Measurements from ENCODE around the gene BSN. TPM values are rescaled to one million over a fixed set of nuclear protein-coding genes. Genes with fewer than 3 reads are reported as not detected.
A peak's percentile ranks its signal among the peaks of the same experiment; 100 is the strongest.

Gene BSN
- total and polyA plus RNA-seq, 3 experiments from 2014 or later, result 0.33 to 0.46 TPM; not detected in 1

DNA sequence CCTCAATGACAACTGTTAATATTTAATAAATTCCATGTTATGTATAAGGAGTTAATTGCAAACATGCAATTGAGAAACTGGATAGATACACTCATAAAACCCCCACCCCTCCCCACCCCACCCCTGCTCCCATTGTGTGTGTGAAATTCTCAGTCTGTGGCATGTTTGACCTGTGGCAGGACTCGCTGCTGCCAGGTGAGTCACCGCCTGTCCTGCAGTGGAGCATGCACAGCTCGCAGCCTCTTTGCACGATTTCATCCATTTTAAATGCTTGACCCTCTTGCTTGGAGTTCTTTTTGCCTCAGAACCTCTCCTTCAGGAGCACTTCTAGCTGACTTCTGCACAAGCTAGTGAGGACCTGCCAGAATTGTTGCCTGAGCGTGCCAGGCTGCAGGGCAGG, 114.6 kb downstream of the BSN start:
- Histone ChIP-seq H3K27me3 (ENCODE audit: insufficient read depth, low read length, poor library complexity, severe bottlenecking) (no peaks in the 10 kb centered on the region), H3K9me3 (ENCODE audit: low read length) (no peaks in the 10 kb centered on the region), H3K27ac (ENCODE audit: low read depth, low read length) (no peak overlapping the region), H3K36me3 (ENCODE audit: insufficient read depth, low read length) (no peaks in the 10 kb centered on the region), H3K4me3 (ENCODE audit: low read length) (no peak overlapping the region), H3K4me1 (ENCODE audit: insufficient read depth, low read length) (peaks cover 7% of the 10 kb centered on the region)
- POLR2A ChIA-PET, result no interaction called here
- CTCF ChIA-PET, result interaction anchor here (0.9 to 2.1 kb wide), 2 partner anchors 106 to 129 kb away, joined by 3 to 19 read pairs; no protein-coding TSS in a partner anchor
- Mint-ChIP-seq H3K4me3 (peak overlapping the region in 1 of 7 donors; percentile 43), H3K27me3 (peaks cover 0 to 3% of the 10 kb centered on the region in 2 donors), H3K4me1 (peaks cover 13 to 17% (median 13%) of the 10 kb centered on the region in 3 donors), H3K9me3 (no peaks in the 10 kb centered on the region), H3K27ac (no peak overlapping the region), H3K36me3 (peaks cover 0 to 4% (median 0%) of the 10 kb centered on the region in 3 donors)
- no peak for DNase-seq

- POLR2A ChIA-PET, result no interaction called here
- Histone ChIP-seq H3K36me3 (ENCODE audit: insufficient read depth, low read length) (no peaks in the 10 kb centered on the region), H3K9me3 (ENCODE audit: low read length) (no peaks in the 10 kb centered on the region), H3K4me1 (ENCODE audit: insufficient read depth, low read length) (peaks cover 7% of the 10 kb centered on the region), H3K4me3 (ENCODE audit: low read length) (no peak overlapping the region), H3K27me3 (ENCODE audit: insufficient read depth, low read length, poor library complexity, severe bottlenecking) (no peaks in the 10 kb centered on the region), H3K27ac (ENCODE audit: low read depth, low read length) (no peak overlapping the region)
- H3K27me3 Mint-ChIP-seq, result no peaks in the 10 kb centered on the region
- CTCF ChIA-PET, result interaction anchor here (0.9 to 2.1 kb wide), 3 partner anchors 106 to 130 kb away, joined by 3 to 19 read pairs (median 3); no protein-coding TSS in a partner anchor
- peaks cover 13 to 19% (median 15%) of the 10 kb centered on the region in 3 donors for H3K4me1 Mint-ChIP-seq
- no peaks in the 10 kb centered on the region for H3K9me3 Mint-ChIP-seq
- no peak for DNase-seq
- peaks cover 0 to 6% (median 0%) of the 10 kb centered on the region in 3 donors for H3K36me3 Mint-ChIP-seq
- peak overlapping the region in 1 of 7 donors; percentile 43 for H3K4me3 Mint-ChIP-seq
- peak overlapping the region in 1 of 8 donors; percentile 9 for H3K27ac Mint-ChIP-seq
These were observed 115.1 kb downstream of the BSN start for GRCh38 chr3:49669352-49669751.

- H3K4me3 Mint-ChIP-seq, result no peak overlapping the region
- Histone ChIP-seq H3K27ac (ENCODE audit: low read depth, low read length) (no peak overlapping the region), H3K36me3 (ENCODE audit: insufficient read depth, low read length) (peaks cover 5% of the 10 kb centered on the region), H3K27me3 (ENCODE audit: insufficient read depth, low read length, poor library complexity, severe bottlenecking) (no peaks in the 10 kb centered on the region), H3K4me3 (ENCODE audit: low read length) (no peak overlapping the region), H3K9me3 (ENCODE audit: low read length) (no peaks in the 10 kb centered on the region), H3K4me1 (ENCODE audit: insufficient read depth, low read length) (peaks cover 21% of the 10 kb centered on the region)
- ChIA-PET CTCF (interaction anchor here (0.8 to 3.3 kb wide), 10 partner anchors 48 to 141 kb away, joined by 3 to 185 read pairs (median 4); partner anchors contain the start of genes AMIGO3 and BSN), POLR2A (interaction anchor here (3.3 kb wide), 1 partner anchor 131 kb away, joined by 28 read pairs; no protein-coding TSS in a partner anchor)
- peaks cover 0 to 15% (median 0%) of the 10 kb centered on the region in 3 donors for H3K36me3 Mint-ChIP-seq
- H3K4me1 Mint-ChIP-seq, result peaks cover 26 to 35% (median 29%) of the 10 kb centered on the region in 3 donors
- no peaks in the 10 kb centered on the region for H3K27me3 Mint-ChIP-seq
- no peaks in the 10 kb centered on the region for H3K9me3 Mint-ChIP-seq
- peak overlapping the region in 1 of 8 donors; percentile 43 for H3K27ac Mint-ChIP-seq
- no peak for DNase-seq
These were observed 116.6 kb downstream of the BSN start for GRCh38 chr3:49670940-49671290.

DNA sequence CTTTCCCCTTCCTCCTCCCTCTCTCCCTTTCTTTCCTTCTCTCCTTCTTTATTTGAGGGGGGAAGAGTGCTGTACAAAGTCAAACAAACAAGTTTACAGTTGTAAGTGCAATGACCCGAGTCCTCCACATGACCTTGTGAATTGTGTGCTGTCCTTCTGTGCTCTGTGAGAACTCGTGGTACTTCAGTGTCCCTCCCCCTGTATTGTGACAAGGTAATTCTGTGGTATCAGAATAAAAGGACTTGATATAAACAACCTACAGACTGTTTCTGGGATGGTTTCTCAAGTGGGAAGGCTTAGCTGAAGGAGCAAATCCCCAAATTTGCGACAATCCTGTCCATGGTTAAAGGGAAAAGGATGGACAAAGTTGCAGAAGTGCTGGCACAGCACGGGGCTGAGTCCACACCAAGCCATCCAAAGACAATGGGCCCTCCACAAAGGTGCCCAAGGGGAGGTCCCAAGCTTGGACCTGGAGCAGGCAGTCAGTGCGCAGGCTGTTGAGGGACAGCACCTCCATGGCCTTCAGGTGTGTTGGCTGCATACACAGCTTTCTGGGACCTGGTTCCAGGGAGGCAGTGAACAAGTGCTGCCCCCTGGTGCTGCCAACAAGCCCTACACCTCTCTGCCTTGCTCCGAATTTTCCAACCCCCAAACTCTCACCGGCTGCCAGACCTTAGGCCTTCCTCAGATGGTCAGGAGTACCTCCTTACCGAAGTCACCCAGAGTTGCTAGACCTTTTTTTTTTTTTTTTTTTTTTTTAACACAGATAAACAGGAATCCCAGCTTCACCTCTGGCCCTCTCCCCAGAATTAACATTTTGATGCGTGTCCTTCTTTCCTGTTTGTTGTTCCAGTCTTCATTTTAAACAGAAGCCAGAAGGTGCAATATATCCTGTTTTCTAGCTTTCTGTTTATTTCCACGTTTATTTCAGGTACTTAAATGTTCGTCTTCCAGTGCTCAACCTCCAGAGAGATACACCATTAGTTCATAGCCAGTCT, 117.3 kb downstream of the BSN start:
- ChIA-PET POLR2A (interaction anchor here (3.3 kb wide), 1 partner anchor 132 kb away, joined by 28 read pairs; no protein-coding TSS in a partner anchor), CTCF (interaction anchor here (0.7 to 3.3 kb wide), 13 partner anchors 8 to 142 kb away, joined by 3 to 185 read pairs (median 4); partner anchors contain the start of genes AMIGO3 and BSN)
- Histone ChIP-seq H3K36me3 (ENCODE audit: insufficient read depth, low read length) (peaks cover 12% of the 10 kb centered on the region), H3K9me3 (ENCODE audit: low read length) (no peaks in the 10 kb centered on the region), H3K27ac (ENCODE audit: low read depth, low read length) (no peak overlapping the region), H3K27me3 (ENCODE audit: insufficient read depth, low read length, poor library complexity, severe bottlenecking) (no peaks in the 10 kb centered on the region), H3K4me1 (ENCODE audit: insufficient read depth, low read length) (peaks cover 27% of the 10 kb centered on the region), H3K4me3 (ENCODE audit: low read length) (no peak overlapping the region)
- no peaks in the 10 kb centered on the region for H3K9me3 Mint-ChIP-seq
- DNase-seq, result peak; percentile 56 to 80 (median 63)
- H3K27me3 Mint-ChIP-seq, result no peaks in the 10 kb centered on the region
- peak overlapping the region; percentile 70 to 81 (median 73) for H3K4me3 Mint-ChIP-seq
- H3K4me1 Mint-ChIP-seq, result peaks cover 29 to 41% (median 34%) of the 10 kb centered on the region in 3 donors
- H3K27ac Mint-ChIP-seq, result peak overlapping the region; percentile 12 to 97 (median 72)
- H3K36me3 Mint-ChIP-seq, result peaks cover 0 to 22% (median 2%) of the 10 kb centered on the region in 3 donors

- no peaks in the 10 kb centered on the region for H3K9me3 ChIP-seq (ENCODE audit: low read length)
- peak in 1 of 5 donors; percentile 6 for DNase-seq
- H3K27me3 ChIP-seq (ENCODE audit: insufficient read depth, low read length, poor library complexity, severe bottlenecking), result no peaks in the 10 kb centered on the region
- Mint-ChIP-seq H3K27ac (peak overlapping the region; percentile 94 to 99 (median 96)), H3K9me3 (no peaks in the 10 kb centered on the region), H3K27me3 (no peaks in the 10 kb centered on the region), H3K4me1 (peaks cover 30 to 50% (median 37%) of the 10 kb centered on the region in 3 donors), H3K36me3 (peaks cover 2 to 38% (median 3%) of the 10 kb centered on the region in 3 donors), H3K4me3 (peak overlapping the region; percentile 93 to 99 (median 94))
- H3K27ac ChIP-seq (ENCODE audit: low read depth, low read length), result peak overlapping the region; percentile 80
- H3K4me3 ChIP-seq (ENCODE audit: low read length), result peak overlapping the region; percentile 84
- H3K4me1 ChIP-seq (ENCODE audit: insufficient read depth, low read length), result peaks cover 29% of the 10 kb centered on the region
- ChIA-PET POLR2A (interaction anchor here (0.7 to 3.3 kb wide), 2 partner anchors 133 to 774 kb away, joined by 3 to 28 read pairs; no protein-coding TSS in a partner anchor), CTCF (interaction anchor here (0.7 to 3.3 kb wide), 3 partner anchors 119 to 202 kb away, joined by 3 to 185 read pairs (median 3); partner anchors contain the start of gene BSN)
- H3K36me3 ChIP-seq (ENCODE audit: insufficient read depth, low read length), result peaks cover 28% of the 10 kb centered on the region
These were observed 118.9 kb downstream of the BSN start for GRCh38 chr3:49673121-49673714.

GRCh38 chr3:49673715-49674496, 119.6 kb downstream of the BSN start, which contains the start of gene APEH:
TSS of gene APEH (plus strand) at chr3:49674351. CDS start at chr3:49674402, 51 bp downstream.
- peaks cover 29% of the 10 kb centered on the region for H3K4me1 ChIP-seq (ENCODE audit: insufficient read depth, low read length)
- H3K4me3 Mint-ChIP-seq, result peak within 1 kb of the TSS; percentile 93 to 99 (median 94)
- POLR2A ChIA-PET, result interaction anchor here (3.3 kb wide), 1 partner anchor 134 kb away, joined by 28 read pairs; no protein-coding TSS in a partner anchor

More at GRCh38 chr3:49673715-49674496, 119.6 kb downstream of the BSN start, which contains the start of gene APEH:
- H3K9me3 Mint-ChIP-seq, result no peaks in the 10 kb centered on the region
- H3K27me3 Mint-ChIP-seq, result no peaks in the 10 kb centered on the region
- H3K36me3 Mint-ChIP-seq, result peaks cover 3 to 44% (median 4%) of the 10 kb centered on the region in 3 donors
- H3K4me1 Mint-ChIP-seq, result peaks cover 30 to 50% (median 38%) of the 10 kb centered on the region in 3 donors
- Histone ChIP-seq H3K9me3 (ENCODE audit: low read length) (no peaks in the 10 kb centered on the region), H3K27ac (ENCODE audit: low read depth, low read length) (peak within 1 kb of the TSS; percentile 80), H3K4me3 (ENCODE audit: low read length) (peak within 1 kb of the TSS; percentile 84), H3K36me3 (ENCODE audit: insufficient read depth, low read length) (peaks cover 35% of the 10 kb centered on the region), H3K27me3 (ENCODE audit: insufficient read depth, low read length, poor library complexity, severe bottlenecking) (no peaks in the 10 kb centered on the region)
- CTCF ChIA-PET, result interaction anchor here (0.7 to 4.3 kb wide), 3 partner anchors 119 to 136 kb away, joined by 3 to 185 read pairs (median 21); partner anchors contain the start of gene BSN
- H3K27ac Mint-ChIP-seq, result peak within 1 kb of the TSS; percentile 94 to 99 (median 96)
- peak; percentile 94 to 99 (median 96) for DNase-seq

All from CD8-positive, alpha-beta memory T cell (primary cell).